HEK293T (cell line): ENCODE results near the gene DNAH14.

ENCODE experiments used
- L3MBTL2 ChIP-seq: fragments of 450-650 bp; conservative IDR thresholded peaks from 2 replicates; pipeline ENCODE4 v1.6.1; 2016; ENCODE audit warnings: mild to moderate bottlenecking
- TARDBP ChIP-seq: fragments of 450-650 bp; IDR thresholded peaks from 2 replicates; pipeline ENCODE4 v1.6.1; 2016

GRCh38 chr1:225350872-225351271 is 421.4 kb downstream of the DNAH14 start:
- TF ChIP-seq TARDBP (no peak), L3MBTL2 (no peak)
